T-helper 22 cell (primary cell): ENCODE results near the gene DNAJC7.

ENCODE experiments used
- DNase-seq: peaks from one replicate; pipeline ENCODE4 v3.0.0-alpha.2; 2020; ENCODE audit warnings: low read depth

The DNAJC7 gene

GRCh38 chr17:42016941-42017865 is at the start of gene DNAJC7:
DNAJC7 (minus strand) TSS chr17:42017439; CDS start chr17:42017416, 23 bp downstream.
- peak; percentile 81 for DNase-seq

- no peak for DNase-seq
Observed at GRCh38 chr17:42065201-42065600, 48.0 kb upstream of the DNAJC7 start.

GRCh38 chr17:42062681-42063080 is 45.4 kb upstream of the DNAJC7 start:
- DNase-seq, result no peak

- DNase-seq, result no peak
Observed at GRCh38 chr17:42061646-42062487, 44.6 kb upstream of the DNAJC7 start.

GRCh38 chr17:42060231-42060630 is 43.0 kb upstream of the DNAJC7 start:
- no peak for DNase-seq

- no peak for DNase-seq
Observed at GRCh38 chr17:42059815-42060214, 42.6 kb upstream of the DNAJC7 start.

- no peak for DNase-seq
Observed at GRCh38 chr17:42058063-42058462, 40.8 kb upstream of the DNAJC7 start.

- no peak for DNase-seq
Observed at GRCh38 chr17:42056635-42057034, 39.4 kb upstream of the DNAJC7 start.

GRCh38 chr17:42055496-42055895 is 38.3 kb upstream of the DNAJC7 start:
- DNase-seq, result no peak

- no peak for DNase-seq
Observed at GRCh38 chr17:42055027-42055426, 37.8 kb upstream of the DNAJC7 start.

GRCh38 chr17:42053731-42054500 is 36.7 kb upstream of the DNAJC7 start:
- DNase-seq, result no peak

GRCh38 chr17:42052346-42052877 is 35.2 kb upstream of the DNAJC7 start:
- DNase-seq, result no peak

GRCh38 chr17:42051645-42052044 is 34.4 kb upstream of the DNAJC7 start:
- no peak for DNase-seq

- no peak for DNase-seq
Observed at GRCh38 chr17:42051013-42051400, 33.8 kb upstream of the DNAJC7 start.

GRCh38 chr17:42050393-42051012 is 33.3 kb upstream of the DNAJC7 start, which contains the start of gene C17orf113:
C17orf113 (minus strand) TSS chr17:42050601; CDS start chr17:42043376, 7,225 bp downstream.
- DNase-seq, result peak; percentile 13

GRCh38 chr17:42049834-42050392 is 32.7 kb upstream of the DNAJC7 start:
- DNase-seq, result no peak

- no peak for DNase-seq
Observed at GRCh38 chr17:42047343-42047742, 30.1 kb upstream of the DNAJC7 start.

- DNase-seq, result no peak
Observed at GRCh38 chr17:42045719-42046118, 28.5 kb upstream of the DNAJC7 start.

- no peak for DNase-seq
Observed at GRCh38 chr17:42042598-42043319, 25.5 kb upstream of the DNAJC7 start.

GRCh38 chr17:42041619-42042018 is 24.4 kb upstream of the DNAJC7 start:
- no peak for DNase-seq
